Activated CD8-positive, alpha-beta memory T cell treated with anti-CD3 and anti-CD28 coated beads for 4 hours (primary cell): ENCODE data around the gene C13orf42.

Source experiments
- DNase-seq, 2 donors: peaks; one replicate each; pipeline ENCODE4 v3.0.0-alpha.2; 2020; ENCODE audit warnings: low read depth in 2 of 2

The C13orf42 gene

DNA sequence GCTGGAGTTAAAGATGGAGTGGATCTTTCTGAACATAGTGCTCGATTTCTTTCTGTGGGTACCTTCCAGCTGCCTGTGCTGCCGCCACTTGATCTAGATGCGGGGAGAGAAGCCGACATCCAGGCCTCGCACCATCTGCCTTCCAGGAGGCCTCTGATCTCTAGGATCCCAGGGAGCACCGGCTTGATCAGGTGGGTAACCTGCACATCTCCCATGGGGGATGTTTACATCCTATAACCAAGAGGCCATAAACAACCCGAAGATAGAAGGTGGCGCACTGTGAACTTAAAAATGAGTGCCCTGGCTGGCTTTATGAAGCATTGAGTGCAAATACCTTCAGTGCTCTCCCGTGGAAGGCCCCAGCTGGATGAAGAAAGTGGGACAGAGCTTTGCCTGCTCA, at the start of gene C13orf42:
Gene C13orf42 (minus strand): TSS at position 101 of the 400 bp plus-strand sequence. CDS start 65 bp downstream, at position 36.
- no peak for DNase-seq

DNA sequence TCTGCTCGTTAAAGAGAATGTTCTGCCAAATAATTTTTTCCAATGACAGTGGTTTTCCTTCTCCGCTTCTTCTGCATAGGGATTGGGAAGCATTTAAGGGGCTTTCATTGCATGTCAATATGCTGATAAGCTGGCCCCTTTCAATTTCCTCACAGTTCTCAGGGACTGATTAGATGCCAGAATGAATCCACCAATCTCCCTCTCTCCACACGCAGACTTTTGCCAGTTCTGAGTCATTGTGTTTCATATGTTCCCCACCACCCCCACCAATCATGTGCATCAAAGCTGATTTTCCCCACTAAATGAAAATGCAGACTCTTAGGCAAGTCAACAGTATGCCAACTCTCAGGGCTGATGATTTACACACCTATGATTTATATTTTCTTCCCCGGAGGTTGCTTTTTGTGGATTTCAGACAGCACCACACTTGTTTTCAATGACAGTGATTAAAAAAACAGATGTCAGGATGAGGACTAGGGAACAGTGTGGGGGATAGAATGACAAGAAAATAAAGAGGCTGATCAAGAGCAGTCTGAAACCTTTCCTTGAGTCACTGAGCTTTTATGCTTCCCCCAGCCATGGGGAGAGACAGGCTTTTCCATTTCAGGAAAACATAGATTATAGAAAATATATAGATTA, 47.9 kb upstream of the C13orf42 start:
- DNase-seq: no peak

DNA sequence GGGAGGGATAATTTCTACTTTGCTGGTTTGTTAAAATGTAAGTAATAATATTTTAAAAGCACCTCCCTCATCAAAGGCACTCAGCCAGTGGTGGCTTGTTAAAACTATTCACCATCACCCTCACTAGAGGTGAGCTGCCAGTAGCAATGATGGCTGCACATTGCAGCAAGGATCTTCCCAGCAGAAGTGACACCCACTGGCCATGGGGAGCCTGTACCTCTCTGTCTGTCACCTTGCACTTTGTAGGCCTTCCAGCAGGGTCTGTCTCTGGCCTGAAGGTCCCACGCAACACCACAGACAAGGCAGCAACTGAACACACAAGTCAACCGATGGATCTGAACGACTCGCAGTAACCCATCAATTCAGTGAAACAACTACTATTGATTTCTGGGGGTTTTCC, 47.3 kb upstream of the C13orf42 start:
- no peak for DNase-seq

DNA sequence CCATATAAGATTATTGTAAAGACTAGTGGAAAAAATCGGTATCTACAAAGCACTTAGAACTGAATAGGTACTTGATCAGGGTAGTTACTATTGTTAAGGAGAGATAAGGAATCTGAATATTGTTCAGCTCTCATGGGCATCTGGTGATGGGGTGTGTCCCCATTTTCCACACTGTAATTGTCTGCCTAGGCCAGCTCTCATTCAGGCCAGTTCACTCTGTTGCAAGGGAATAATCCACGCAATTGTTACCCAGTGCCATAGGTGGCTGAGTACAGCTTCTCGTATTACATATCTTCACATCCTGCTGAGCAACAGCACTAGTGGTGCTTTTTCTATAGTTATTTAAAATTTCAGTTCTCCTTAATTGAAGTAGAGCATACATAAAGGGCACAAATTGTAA, 45.6 kb upstream of the C13orf42 start:
- no peak for DNase-seq

DNA sequence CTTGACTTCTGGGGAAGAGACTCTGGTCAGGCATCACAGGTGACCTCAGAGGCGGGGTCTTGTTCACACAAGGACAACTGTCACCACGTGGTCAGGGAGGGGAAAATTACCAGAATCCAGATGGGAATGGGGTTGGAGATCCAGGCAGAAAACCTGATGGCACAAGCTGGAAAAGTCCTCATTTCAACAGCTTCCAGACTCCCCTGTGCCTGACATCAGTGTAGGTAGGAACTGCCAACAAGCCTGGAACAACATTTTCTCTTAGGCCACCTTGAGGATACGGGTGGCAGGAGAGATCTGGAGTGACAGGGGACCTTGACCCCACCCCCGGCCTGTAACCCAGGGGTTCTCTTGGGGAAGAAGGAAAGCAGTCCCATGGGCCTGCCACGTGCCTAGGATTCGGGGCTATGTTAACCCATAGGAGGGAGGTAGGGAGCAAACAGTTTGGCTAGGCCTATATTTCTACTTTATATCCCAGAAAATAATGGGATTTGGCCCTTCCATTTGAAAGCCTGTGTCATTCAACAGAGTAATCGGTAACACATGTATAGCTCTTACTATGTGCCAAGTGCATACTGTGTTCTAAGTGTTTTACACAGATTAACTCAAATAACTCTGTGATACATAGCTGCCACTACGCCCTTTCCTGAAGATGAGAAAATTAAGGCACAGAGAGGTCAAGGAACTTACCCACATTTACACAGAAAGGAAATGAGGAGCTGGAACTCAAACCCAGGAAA, 44.9 kb upstream of the C13orf42 start:
- DNase-seq: no peak

DNA sequence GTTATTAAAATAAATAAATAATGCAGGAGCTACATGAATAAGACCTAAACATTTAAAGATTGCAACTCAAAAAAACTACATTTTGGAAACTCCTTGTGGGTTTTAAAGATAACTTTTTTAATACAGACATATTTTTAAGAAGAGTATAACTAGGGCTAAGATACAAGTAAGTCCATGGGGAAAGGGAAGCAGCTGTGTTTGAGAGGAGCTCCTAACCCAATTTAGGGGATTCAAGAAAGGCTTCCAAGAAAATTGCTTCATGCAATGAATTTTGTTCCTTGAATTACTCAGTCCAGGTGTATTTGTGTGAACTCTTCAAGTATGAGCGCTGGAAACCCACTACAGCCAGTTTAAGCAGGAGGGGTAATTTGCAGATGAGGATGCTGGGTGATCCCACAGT, 44.1 kb upstream of the C13orf42 start:
- no peak for DNase-seq

DNA sequence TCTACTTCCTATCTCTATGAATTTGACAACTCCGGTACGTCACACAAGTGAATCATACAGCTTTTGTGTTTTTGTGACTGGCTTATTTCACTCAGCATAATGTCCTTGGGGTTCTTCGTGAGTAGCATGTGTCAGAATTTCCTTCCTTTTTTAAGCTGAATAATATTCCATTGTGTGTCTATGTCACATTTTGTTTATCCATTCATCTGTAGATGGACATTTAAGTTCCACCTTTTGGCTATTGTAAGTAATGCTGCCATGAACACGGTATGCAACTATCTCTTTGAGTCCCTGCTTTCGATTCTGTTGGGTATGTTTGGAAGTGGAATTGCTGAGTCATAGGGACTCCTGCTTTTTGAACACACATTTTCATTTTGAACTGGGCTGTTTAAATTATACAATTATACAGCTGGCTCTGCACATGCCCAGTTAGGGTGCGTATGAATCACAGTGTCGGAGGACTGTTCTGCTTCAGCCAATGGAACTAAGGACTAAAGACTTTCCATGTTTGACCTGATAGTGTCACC, 43.0 kb upstream of the C13orf42 start:
- DNase-seq: no peak

DNA sequence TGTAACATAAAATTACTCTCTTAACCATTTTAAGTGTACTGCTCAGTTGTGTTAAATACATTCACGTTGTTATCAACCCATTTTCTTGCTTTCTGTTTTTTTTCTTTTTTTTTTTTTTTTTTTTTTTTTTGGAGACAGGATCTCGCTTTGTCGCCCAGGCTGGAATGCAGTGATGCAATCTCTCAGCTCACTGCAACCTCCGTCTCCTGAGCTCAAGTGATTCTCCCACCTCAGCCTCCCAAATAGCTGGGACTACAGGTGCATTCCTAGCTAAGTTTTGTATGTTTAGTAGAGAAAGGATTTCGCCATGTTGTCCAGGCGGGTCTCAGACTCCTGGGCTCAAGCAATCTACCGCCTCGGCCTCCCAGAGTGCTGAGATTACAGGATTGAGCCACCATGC, 42.5 kb upstream of the C13orf42 start:
- DNase-seq: no peak

DNA sequence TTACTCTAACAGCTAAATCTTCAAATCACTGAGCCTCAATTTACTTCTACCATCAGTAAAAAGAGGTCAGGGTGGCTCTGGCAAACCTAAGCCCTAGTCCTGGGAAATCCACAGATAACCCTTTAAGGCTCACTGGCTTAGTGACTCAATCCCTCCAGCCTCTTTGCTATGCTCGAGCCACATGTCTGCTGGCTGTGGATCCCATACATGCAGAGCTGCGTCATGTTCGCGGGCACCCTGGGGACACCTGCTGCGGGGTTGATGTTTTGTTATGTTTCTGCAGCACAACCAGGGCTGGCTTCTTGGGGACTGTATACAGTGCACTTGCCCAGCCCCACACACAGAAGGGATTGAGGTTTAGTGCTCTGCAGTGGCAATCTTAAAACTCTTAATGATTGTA, 41.6 kb upstream of the C13orf42 start:
- DNase-seq: no peak

DNA sequence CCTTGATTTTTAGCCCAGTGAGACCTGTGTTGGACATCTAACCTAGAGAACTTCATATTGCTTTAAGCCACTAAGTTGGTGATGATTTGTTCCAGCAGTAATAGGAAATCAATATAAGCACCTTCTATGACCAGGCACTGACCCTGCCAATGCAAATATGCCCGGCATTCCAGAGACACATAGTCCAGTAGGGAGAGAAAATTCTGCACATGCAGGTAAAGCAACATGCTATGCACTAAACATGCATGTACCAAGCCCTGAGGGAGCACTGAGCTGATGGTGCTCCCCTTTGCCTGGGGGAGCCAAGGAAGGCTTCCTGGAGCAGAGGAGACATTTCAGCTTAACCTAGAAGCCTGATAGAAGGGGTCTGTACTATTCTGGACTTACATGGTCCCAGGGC, 40.4 kb upstream of the C13orf42 start:
- DNase-seq: no peak

DNA sequence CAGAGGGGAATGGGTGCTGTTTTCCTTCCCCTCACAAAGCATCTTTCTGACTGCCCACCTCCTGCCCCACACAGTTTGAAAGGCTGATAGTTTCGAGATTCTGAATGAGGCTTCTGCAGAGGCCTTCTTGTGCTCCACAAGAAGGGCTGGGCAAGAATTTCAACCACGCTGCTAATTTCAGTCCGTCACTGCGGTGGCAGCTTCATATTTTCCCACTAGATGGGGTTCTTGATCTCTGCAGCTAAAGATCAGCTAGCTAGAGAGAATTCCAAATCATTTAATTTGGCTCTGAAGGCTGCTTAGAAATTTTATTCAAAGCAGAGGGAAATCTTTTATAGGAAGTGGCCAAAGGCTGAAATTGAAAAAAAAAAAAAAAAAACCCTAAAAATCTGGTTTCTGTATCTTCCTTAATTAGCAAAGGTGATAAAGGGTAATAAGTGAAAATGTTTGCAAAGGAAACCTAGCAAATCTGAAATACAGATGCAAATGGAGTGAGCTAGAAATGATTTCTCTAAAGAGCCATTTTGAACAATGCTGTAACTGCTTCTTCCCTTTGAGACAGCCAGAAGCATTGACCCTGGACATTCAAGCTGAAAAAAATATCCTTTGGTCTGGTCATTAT, 38.0 kb upstream of the C13orf42 start:
- no peak for DNase-seq

DNA sequence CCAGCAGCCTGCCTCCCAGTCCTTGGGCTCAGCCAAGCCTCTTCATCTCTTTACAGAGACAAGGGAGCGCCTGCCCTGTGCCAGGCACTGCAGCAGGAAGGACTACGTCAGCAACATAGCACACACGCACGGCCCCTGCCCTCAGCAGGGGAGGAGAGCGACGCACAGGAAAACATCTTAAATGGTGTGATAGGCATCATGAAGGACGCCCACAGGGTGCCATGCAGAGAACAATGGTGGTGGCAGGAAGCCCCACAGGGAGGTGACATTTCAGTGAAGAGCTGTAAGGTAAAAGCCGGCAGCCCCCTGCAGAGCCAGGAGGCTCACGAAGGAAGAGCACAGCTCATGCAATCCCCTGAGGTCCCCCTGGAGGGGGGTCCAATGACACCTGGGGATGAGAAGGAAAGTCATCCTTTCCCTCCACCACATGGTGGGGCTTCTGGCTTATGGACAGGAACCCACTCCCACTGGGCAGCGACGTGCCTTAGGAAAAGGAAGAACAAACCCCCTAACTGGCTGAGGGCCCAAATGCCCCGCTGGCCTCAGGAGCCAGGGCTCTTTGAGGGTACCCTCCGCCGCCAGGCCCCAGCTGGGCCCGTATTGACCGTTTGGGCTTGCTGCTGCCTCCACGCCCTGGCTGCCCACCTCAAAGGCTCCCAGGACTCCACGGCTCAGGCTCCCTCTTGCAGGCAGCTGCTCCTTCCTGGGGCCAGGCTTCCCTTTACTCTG, 37.3 kb upstream of the C13orf42 start:
- no peak for DNase-seq

DNA sequence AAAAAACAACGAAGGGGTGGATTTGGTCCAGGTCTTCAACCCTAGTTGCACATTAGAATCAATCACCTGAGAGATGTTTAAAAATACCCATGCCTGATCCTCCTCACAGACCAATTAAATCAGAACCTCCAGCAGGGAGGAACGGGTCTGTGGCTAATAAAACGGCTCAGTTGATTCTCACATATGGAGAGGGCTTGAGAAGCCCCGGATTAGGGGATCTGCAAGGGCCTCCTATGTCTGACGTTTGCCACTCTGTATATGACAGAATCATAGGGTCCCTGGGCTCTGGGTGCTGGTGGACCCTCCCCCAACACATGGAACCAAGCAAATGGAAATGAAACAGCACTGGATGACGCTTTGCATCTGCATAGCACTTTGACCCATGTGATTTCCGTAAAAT, 36.7 kb upstream of the C13orf42 start:
- no peak for DNase-seq

DNA sequence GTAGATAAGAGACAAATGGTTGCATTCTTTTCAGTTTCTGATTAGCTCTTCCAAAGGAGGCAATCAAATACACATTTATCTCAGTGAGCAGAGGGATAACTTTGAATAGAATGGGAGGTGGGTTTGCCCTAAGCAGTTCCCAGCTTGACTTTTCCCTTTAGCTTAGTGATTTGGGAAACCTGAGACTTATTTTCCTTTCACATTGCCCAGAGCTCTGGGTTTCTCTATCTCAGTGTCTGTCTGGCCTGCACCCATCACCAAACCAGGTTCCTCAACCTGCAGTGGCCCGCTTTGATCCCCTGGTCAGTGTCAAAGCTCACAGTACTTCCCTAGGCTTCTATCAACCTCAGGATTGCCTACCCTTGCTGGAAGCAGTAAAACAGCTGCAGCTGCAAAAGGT, 35.6 kb upstream of the C13orf42 start:
- no peak for DNase-seq

DNA sequence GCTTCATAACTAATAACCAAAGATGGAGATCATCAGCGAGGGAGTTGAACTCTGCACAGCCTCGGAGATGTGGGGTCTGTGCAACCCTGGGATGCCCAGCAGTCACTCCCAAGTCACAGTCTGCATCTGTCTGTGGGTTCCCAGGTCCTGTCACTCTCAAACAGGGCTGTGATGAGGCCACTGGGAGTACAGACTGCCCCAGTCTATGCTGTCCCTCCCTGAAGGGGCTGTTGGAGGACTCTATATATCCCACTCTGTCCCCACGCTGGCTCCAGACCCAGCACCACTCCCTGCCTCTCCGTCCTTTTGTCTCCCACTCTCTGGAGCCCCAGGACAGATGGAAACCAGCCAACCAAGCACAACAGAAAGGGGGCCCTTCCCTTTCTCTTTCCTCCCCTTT, 26.2 kb upstream of the C13orf42 start:
- DNase-seq: no peak

DNA sequence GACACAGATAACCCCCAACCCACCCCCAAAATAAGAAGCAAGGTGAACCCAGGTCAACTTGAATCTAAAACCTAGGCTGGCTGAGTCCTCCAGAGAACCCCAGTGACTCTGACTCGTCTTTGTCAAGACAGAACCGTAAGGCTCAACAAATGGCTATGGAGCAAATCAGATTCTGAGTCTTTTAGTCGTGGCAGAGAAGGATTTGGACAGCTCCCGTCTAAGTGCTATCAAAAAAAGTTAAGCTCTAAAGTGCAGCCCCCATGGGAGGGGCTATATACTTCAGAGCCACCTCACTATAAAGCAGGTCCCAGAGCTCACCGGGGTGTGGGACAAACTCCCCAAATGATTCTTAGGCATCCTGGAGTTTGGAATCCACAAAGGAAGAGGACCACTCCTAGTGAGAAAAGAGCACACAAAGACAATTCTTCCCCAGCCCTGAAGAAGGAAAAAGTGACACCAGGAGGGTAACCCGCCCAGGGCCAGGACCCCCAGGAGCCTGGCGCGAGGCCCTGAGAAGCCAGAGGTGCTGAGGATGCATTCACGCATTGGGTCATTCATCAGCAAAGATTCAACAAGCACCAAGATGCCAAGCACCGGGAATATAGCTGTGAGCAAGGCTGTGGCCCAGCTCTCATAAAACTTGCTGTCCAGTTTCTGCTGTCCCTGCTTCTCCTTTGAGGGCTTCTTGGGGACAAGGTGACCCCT, 25.4 kb upstream of the C13orf42 start:
- DNase-seq: no peak

DNA sequence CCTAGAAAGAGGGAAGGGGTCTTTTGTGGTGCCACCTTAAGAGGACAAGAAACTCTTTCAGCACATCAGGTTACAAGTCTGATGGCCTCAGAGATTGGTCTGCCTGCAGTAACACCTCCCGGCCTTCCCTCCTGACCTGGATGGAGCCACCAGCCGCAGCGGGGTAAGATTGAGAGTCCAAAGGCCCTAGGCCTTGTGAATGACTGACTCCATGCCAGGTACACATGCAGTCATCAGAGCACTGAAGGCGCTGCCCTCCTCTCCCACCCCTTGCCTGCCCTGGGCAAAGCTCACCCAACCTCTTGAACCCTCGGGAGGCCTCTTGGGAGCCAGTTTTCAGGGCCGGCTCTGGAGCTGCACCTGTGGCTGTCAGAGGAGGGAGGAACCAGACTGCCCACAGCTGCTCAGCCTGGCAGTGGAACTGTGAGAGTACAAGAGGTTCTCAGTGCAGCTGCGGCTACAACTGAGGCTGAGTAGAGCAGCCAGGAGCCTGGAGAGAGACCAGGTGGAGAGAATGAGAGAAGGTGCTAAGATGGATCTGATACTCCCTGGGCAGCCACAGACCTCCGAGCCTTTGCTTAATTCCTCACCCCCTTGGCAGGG, 23.8 kb upstream of the C13orf42 start:
- DNase-seq: no peak

DNA sequence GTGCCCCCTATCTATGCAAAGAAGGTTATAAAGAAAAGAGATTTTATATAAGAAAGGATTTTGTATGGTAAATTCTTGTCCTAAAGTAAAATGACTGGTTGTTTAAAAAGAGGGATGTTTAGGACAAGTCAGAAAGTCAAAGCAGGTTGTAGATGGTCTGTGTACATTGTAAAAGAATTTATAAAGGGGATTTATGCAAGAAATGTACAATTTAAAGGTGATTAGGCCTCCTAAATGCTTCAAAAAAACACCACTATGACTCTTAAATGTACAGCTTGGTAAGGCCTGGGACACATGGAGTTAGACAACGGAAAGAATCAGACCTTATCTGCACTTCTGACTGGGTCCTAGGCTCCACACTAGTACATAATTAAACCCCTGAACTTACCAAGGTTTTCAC, 19.3 kb upstream of the C13orf42 start:
- DNase-seq: no peak

DNA sequence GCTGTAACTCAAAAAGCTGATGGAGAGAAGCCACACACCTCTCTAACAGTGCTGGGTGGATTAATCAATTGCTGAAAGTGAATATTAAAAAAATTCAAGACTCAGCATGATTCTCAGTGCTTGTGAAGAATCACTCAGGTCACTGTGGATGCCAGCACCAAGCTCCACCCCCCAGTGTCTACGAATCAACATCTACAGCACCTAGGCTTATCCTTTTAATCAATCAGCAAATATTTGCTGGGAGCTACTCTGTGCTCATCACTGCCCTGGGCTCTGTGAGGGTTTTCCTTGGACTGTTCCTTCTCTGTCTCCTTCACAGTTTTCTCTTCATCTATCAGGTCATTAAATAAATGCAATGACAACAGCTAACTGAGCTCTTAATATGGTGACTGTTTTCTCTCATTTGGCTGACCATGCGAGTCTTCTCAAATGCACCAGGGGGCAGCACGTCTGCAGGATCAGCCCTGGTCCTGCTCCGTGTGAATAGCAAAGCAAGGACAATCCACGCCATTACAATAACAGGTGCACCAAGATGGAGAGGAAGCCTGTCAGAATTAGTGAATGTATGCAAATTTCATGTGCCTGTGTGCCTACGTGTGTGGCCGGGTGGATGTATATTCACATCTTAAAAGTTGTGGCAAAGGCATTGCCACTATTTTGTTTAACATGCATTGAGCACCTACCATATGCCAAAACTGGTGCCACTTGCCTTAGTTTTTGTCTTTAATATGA, 14.6 kb upstream of the C13orf42 start:
- no peak for DNase-seq

DNA sequence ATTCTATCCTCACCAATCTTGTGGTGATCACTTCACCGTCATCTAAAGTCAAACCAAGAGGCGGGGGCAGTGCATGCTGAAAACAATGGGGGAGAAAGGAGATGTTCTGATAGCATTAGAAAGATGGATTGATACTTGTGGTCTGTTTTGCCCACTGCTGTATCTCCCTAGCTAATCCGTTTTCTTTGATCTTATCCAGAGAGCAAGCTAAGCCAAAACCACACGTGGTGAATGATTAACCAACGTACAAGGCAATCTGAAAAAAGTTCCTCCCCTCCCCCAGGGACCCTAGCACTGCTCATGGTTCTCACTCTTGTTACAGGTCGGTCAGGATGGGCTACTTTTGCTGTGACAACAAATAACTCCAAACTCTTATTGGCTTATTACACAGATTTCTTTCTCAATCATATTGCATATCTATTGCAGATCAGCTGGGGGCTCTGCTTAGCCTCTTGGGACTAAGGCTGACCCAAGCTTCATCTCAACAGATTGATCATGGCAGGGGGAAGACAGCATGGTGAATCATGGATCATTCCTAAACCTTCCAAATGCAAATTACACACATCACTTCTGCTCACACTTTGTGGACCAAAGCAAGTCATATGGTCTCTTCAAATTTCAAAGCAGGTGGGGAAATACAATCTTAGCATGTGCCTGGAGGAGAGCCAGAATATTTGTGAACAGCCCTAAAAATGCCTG, 11.9 kb upstream of the C13orf42 start:
- no peak for DNase-seq
